Measurements from ENCODE around the gene PLEKHS1. TPM values are rescaled to one million over a fixed set of nuclear protein-coding genes. Genes with fewer than 3 reads are reported as not detected.
"Not testable (repeated sequence)": the region's sequence is repeated elsewhere in the genome, so short reads cannot be mapped to it uniquely, and the experiment has no call there.

Gene PLEKHS1
- total RNA-seq, 6 donors from 2014 or later = 0.14 to 36.7 (median 3.5) TPM

- Histone ChIP-seq H3K4me1 (no peaks in the 10 kb centered on the region), H3K27me3 (no peaks in the 10 kb centered on the region)
Measured at GRCh38 chr10:113822174-113822573, 70.7 kb downstream of the PLEKHS1 start.

DNA sequence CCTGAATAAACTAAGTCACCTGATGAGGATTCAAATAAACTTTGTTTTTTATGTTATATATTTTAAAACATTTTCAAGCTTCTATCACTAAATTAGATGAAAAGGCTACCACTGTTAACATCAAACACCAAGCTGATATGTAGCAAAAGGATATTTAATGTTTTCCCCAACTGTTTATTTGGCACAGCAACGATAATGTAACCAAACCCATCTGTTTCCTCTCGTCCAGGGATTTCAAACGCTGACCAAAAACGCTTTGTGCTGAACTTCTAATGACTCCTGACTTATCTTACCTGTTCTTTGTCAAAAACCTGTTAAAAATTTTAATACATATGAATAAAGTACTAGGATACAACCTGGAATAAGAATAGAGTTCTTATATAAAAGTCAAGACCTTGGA is 71.9 kb downstream of the PLEKHS1 start:
- Histone ChIP-seq H3K36me3 (no peaks in the 10 kb centered on the region), H3K4me3 (no peak overlapping the region), H3K27ac (peak overlapping the region in 1 of 4 donors; percentile 30), H3K27me3 (no peaks in the 10 kb centered on the region), H3K4me1 (no peaks in the 10 kb centered on the region), H3K9me3 (no peaks in the 10 kb centered on the region)
- ATAC-seq (ENCODE audit: low FRiP score in 2 of 2) (no peak), DNase-seq (no peak)
- no peak for TF ChIP-seq CTCF (IDR thresholded peaks at IDR 0.05)
- no peak for TF ChIP-seq POLR2AphosphoS5 (IDR thresholded peaks at IDR 0.05)
- TF ChIP-seq POLR2A (IDR thresholded peaks at IDR 0.05) = no peak
- no peak for TF ChIP-seq EP300 (IDR thresholded peaks at IDR 0.05)
- WGBS, 2 donors = 40 to 44% methylated on average over 4 of the region's 4 CpGs

More at GRCh38 chr10:113822174-113822573, 70.7 kb downstream of the PLEKHS1 start:
- ATAC-seq (ENCODE audit: low FRiP score in 2 of 2) (no peak), DNase-seq (no peak)
- H3K36me3 ChIP-seq = no peaks in the 10 kb centered on the region
- no peak overlapping the region for H3K27ac ChIP-seq
- H3K4me3 ChIP-seq = no peak overlapping the region
- TF ChIP-seq CTCF (IDR thresholded peaks at IDR 0.05) = no peak
- TF ChIP-seq POLR2A (IDR thresholded peaks at IDR 0.05) = no peak
- no peak for TF ChIP-seq EP300 (IDR thresholded peaks at IDR 0.05)
- no peak for TF ChIP-seq POLR2AphosphoS5 (IDR thresholded peaks at IDR 0.05)
- no peaks in the 10 kb centered on the region for H3K9me3 ChIP-seq
- WGBS, 2 donors = 93 to 98% methylated on average over 7 of the region's 7 CpGs

- TF ChIP-seq POLR2A (IDR thresholded peaks at IDR 0.05) = no peak
- no peak for TF ChIP-seq EP300 (IDR thresholded peaks at IDR 0.05)
- no peak for TF ChIP-seq CTCF (IDR thresholded peaks at IDR 0.05)
- no peak for TF ChIP-seq POLR2AphosphoS5 (IDR thresholded peaks at IDR 0.05)
- ATAC-seq (ENCODE audit: low FRiP score in 2 of 2) (no peak), DNase-seq (no peak)
- no peaks in the 10 kb centered on the region for H3K4me1 ChIP-seq
- H3K4me3 ChIP-seq = no peak overlapping the region
- no peaks in the 10 kb centered on the region for H3K27me3 ChIP-seq
- H3K9me3 ChIP-seq = no peaks in the 10 kb centered on the region
- H3K27ac ChIP-seq = no peak overlapping the region
- no peaks in the 10 kb centered on the region for H3K36me3 ChIP-seq
- 48 to 69% methylated on average over 2 of the region's 2 CpGs for WGBS, 2 donors
Measured at GRCh38 chr10:113825791-113826190, 74.3 kb downstream of the PLEKHS1 start.

DNA sequence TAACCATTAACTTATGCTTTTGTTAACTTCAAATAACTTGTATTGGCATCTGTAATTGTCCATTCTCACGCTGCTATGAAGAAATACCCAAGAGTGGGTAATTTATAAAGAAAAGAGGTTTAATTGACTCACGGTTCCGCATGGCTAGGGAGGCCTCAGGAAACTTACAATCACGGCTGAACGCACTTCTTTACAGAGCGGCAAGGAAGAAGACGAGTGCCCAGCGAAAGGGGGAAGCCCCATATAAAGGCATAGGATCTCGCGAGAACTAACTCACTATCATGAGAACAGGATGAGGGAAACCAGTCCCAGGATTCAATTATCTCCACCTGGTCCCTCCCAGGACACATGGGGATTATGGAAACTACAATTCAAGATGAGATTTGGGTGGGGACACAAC is 77.1 kb downstream of the PLEKHS1 start:
- not testable (repeated sequence) for H3K9me3 ChIP-seq; H3K4me3 ChIP-seq; H3K4me1 ChIP-seq; ATAC-seq (ENCODE audit: low FRiP score in 2 of 2); DNase-seq; H3K36me3 ChIP-seq; H3K27me3 ChIP-seq; H3K27ac ChIP-seq
- 92 to 96% methylated on average over 10 of the region's 10 CpGs for WGBS, 2 donors

Small RNAs within 50 kb of the gene (small RNA-seq; reads per million reads assigned to genes)
- gene RF00560 = 0 reads per million in 4 donors

Other genes starting within 250 kb of the PLEKHS1 start
- gene HABP2, start 198.6 kb upstream of the PLEKHS1 start, total RNA-seq = 10 to 100 TPM in 1 of 6 donors, 1 to 10 TPM in 1, under 1 TPM in 2, not detected in 2; 0.15 to 10.3 (median 1.3) TPM
- gene NRAP, start 87.6 kb upstream of the PLEKHS1 start, total RNA-seq = under 1 TPM in 1 of 6 donors, not detected in 5; 0.11 TPM
- gene CASP7, start 71.8 kb upstream of the PLEKHS1 start, total RNA-seq = 10 to 100 TPM; 17.4 to 35.1 (median 29.6) TPM
- 10 to 100 TPM in 1 of 6 donors, 1 to 10 TPM in 5; 4.0 to 12.4 (median 6.0) TPM for gene DCLRE1A, start 102.4 kb downstream of the PLEKHS1 start, total RNA-seq
- gene NHLRC2, start 103.0 kb downstream of the PLEKHS1 start, total RNA-seq = 10 to 100 TPM; 24.2 to 55.5 (median 39.7) TPM